Fibroblast of lung (primary cell): Measurements from ENCODE around the gene EPAS1.

Experiments used
- CTCF ChIP-seq, 2 donors: IDR thresholded peaks in 1 of 2; conservative IDR thresholded peaks in 1 of 2; 1 replicate in 1 of 2; 2 replicates in 1 of 2; pipeline ENCODE4 v1.5.1; 2011 to 2012; ENCODE audit warnings: low read length in 2 of 2, control low read depth in 1 of 2, inconsistent platforms in 1 of 2, low read depth in 1 of 2, mild to moderate bottlenecking in 1 of 2
- EZH2 ChIP-seq: IDR thresholded peaks from 2 replicates; pipeline ENCODE4 v1.5.1; 2012; ENCODE audit warnings: low read length, control low read depth, mild to moderate bottlenecking; ENCODE audit errors: missing control alignments

GRCh38 chr2:46296840-46297545, at the start of gene EPAS1:
- TF ChIP-seq CTCF (conservative IDR thresholded peaks at IDR 0.05 in 1 of 2, IDR thresholded peaks at IDR 0.05 in 1 of 2; ENCODE audit: low read depth in 1 of 2, low read length in 2 of 2) (no peak), EZH2 (no peak)
